H1 (cell line): ENCODE results near the gene SCRN1.

Experiments
- ATF3 ChIP-seq: IDR thresholded peaks from 2 replicates; pipeline ENCODE4 v1.6.1; 2011; ENCODE audit warnings: low read depth, mild to moderate bottlenecking, low read length; ENCODE audit not compliant: insufficient read depth
- CTCF ChIP-seq, 3 experiments: IDR thresholded peaks; 1 replicate in 2 of 3; 2 replicates in 1 of 3; pipeline versions ENCODE4 v1.5.1 to v1.6.1; 2011; ENCODE audit warnings: low read length in 3 of 3, mild to moderate bottlenecking in 3 of 3, inconsistent platforms in 2 of 3, low read depth in 1 of 3, moderate library complexity in 1 of 3; ENCODE audit not compliant: insufficient read depth in 1 of 3; ENCODE audit errors: control extremely low read depth in 1 of 3
- EZH2 ChIP-seq: fragments of 200-600 bp; sonication (generic); IDR thresholded peaks from 2 replicates; pipeline ENCODE4 v1.7.1; 2012; ENCODE audit warnings: low read depth, mild to moderate bottlenecking, moderate library complexity, low read length, inconsistent platforms; ENCODE audit not compliant: severe bottlenecking
- KDM1A ChIP-seq: fragments of 200-600, 300-600 bp; sonication (generic); IDR thresholded peaks from 2 replicates; pipeline ENCODE4 v1.7.1; 2016; ENCODE audit warnings: mild to moderate bottlenecking, low read length, borderline replicate concordance
- KDM4A ChIP-seq: IDR thresholded peaks from one replicate; pipeline ENCODE4 v1.7.1; 2012; ENCODE audit warnings: low read depth, mild to moderate bottlenecking, moderate library complexity, low read length, inconsistent platforms; ENCODE audit not compliant: severe bottlenecking
- PHF8 ChIP-seq: fragments of 200-600 bp; sonication (generic); conservative IDR thresholded peaks from 2 replicates; pipeline ENCODE4 v1.7.1; 2012; ENCODE audit warnings: low read depth, mild to moderate bottlenecking, inconsistent platforms, low read length, moderate library complexity
- POLR2A ChIP-seq, 2 experiments: IDR thresholded peaks; 1 replicate in 1 of 2; 2 replicates in 1 of 2; pipeline ENCODE4 v1.6.1; 2011; ENCODE audit warnings: low read depth in 2 of 2, low read length in 2 of 2, mild to moderate bottlenecking in 2 of 2; ENCODE audit errors: control extremely low read depth in 1 of 2
- POLR2AphosphoS5 ChIP-seq: IDR thresholded peaks from 2 replicates; pipeline ENCODE4 v1.6.1; 2011; ENCODE audit warnings: low read depth, low read length
- RAD21 ChIP-seq, 2 experiments: IDR thresholded peaks in 1 of 2; conservative IDR thresholded peaks in 1 of 2; 2 replicates each; pipeline ENCODE4 v1.6.1; 2011; ENCODE audit warnings: low read depth in 2 of 2, low read length in 2 of 2, improper control_type of control experiment in 1 of 2, inconsistent platforms in 1 of 2, mild to moderate bottlenecking in 1 of 2, moderate library complexity in 1 of 2
- SP1 ChIP-seq: IDR thresholded peaks from 2 replicates; pipeline ENCODE4 v1.6.1; 2011; ENCODE audit warnings: low read depth, low read length
- TAF1 ChIP-seq: IDR thresholded peaks from 2 replicates; pipeline ENCODE4 v1.6.1; 2011; ENCODE audit warnings: mild to moderate bottlenecking, low read depth, low read length

- no peak for TF ChIP-seq POLR2AphosphoS5
- no peak for TF ChIP-seq ATF3
- no peak for TF ChIP-seq CTCF (IDR thresholded peaks at IDR 0.05; ENCODE audit: control extremely low read depth in 1 of 3, insufficient read depth in 1 of 3, low read depth in 1 of 3, low read length in 3 of 3)
- TF ChIP-seq PHF8, result no peak
- no peak for TF ChIP-seq SP1
- no peak for TF ChIP-seq EZH2
- no peak for TF ChIP-seq KDM1A
- TF ChIP-seq TAF1, result no peak
- TF ChIP-seq POLR2A (IDR thresholded peaks at IDR 0.05; ENCODE audit: control extremely low read depth in 1 of 2, low read depth in 2 of 2, low read length in 2 of 2), result no peak
- TF ChIP-seq KDM4A, result no peak
- TF ChIP-seq RAD21 (IDR thresholded peaks at IDR 0.05 in 1 of 2, conservative IDR thresholded peaks at IDR 0.05 in 1 of 2; ENCODE audit: low read depth in 2 of 2, low read length in 2 of 2), result no peak
Measured at GRCh38 chr7:29894256-29894655, 95.3 kb downstream of the SCRN1 start.
